Measurements from ENCODE around the gene DIABLO. TPM values are rescaled to one million over a fixed set of nuclear protein-coding genes. Genes with fewer than 3 reads are reported as not detected.

DIABLO gene
- polyA plus RNA-seq, 1 of the 3 experiments (the other 2 are of a cell fraction): 78.9 TPM

GRCh38 chr12:122201381-122201780 lies 24.5 kb downstream of the DIABLO start:
- H3K79me2 ChIP-seq (ENCODE audit: insufficient read depth): no peaks in the 10 kb centered on the region
- H3K27me3 ChIP-seq (ENCODE audit: insufficient read depth): no peaks in the 10 kb centered on the region
- TF ChIP-seq RFX5 (IDR thresholded peaks at IDR 0.05; ENCODE audit: low read length): no peak
- no peak for TF ChIP-seq TEAD4 (IDR thresholded peaks at IDR 0.05; ENCODE audit: borderline replicate concordance, insufficient read depth)
- no peak for TF ChIP-seq GATA2 (CRISPR knock-in tag; IDR thresholded peaks at IDR 0.05)
- TF ChIP-seq USF2 (IDR thresholded peaks at IDR 0.05; ENCODE audit: borderline replicate concordance, low read depth, low read length): no peak
- no peak for TF ChIP-seq REST (IDR thresholded peaks at IDR 0.05; ENCODE audit: low read depth, low read length)
- TF ChIP-seq FOXM1 (IDR thresholded peaks at IDR 0.05; ENCODE audit: low read depth): no peak
- ChIA-PET POLR2A (interaction anchor here (1.6 kb wide), 1 partner anchor 26 kb away, joined by 8 read pairs; no protein-coding TSS in a partner anchor), CTCF (interaction anchor here (0.7 to 5.7 kb wide), 9 partner anchors 10 to 271 kb away, joined by 3 to 30 read pairs (median 4); no protein-coding TSS in a partner anchor)
- no peaks in the 10 kb centered on the region for H4K20me1 ChIP-seq (ENCODE audit: insufficient read depth)
- H3K9me2 ChIP-seq: no peaks in the 10 kb centered on the region
- no peaks in the 10 kb centered on the region for H3K36me3 ChIP-seq (replicated peaks in 1 of 2; ENCODE audit: control insufficient read depth in 1 of 2, insufficient read depth in 2 of 2, low read length in 1 of 2)
- no peaks in the 10 kb centered on the region for H3K9me3 ChIP-seq
- H3K4me3 ChIP-seq (ENCODE audit: low read depth in 2 of 2, low read length in 1 of 2): no peak overlapping the region
- H2AFZ ChIP-seq (ENCODE audit: low read depth): no peak overlapping the region
- WGBS (ENCODE audit: low lambda C conversion rate): 99% methylated on average over 5 of the region's 5 CpGs
- H3K4me2 ChIP-seq: no peak overlapping the region
- no peak overlapping the region; a peak in 1 of 4 replicates for H3K27ac ChIP-seq (ENCODE audit: low read depth in 2 of 2, low read length in 1 of 2)
- no peak overlapping the region for H3K9ac ChIP-seq
- DNase-seq: no peak
- peaks cover 0 to 27% of the 10 kb centered on the region in 2 experiments; a peak in 2 of 4 replicates for H3K4me1 ChIP-seq (ENCODE audit: control insufficient read depth in 1 of 2, insufficient read depth in 2 of 2, low read depth in 1 of 2, low read length in 1 of 2)
- peaks cover 11% of the 10 kb centered on the region for H3F3A ChIP-seq (replicated peaks; ENCODE audit: insufficient read depth)

GRCh38 chr12:122200541-122201175 lies 25.2 kb downstream of the DIABLO start:
- Histone ChIP-seq H3K9me2 (no peaks in the 10 kb centered on the region), H3K9ac (no peak overlapping the region), H3K79me2 (ENCODE audit: insufficient read depth) (no peaks in the 10 kb centered on the region), H3K27me3 (ENCODE audit: insufficient read depth) (no peaks in the 10 kb centered on the region), H3K4me3 (ENCODE audit: low read depth in 2 of 2, low read length in 1 of 2) (no peak overlapping the region), H4K20me1 (ENCODE audit: insufficient read depth) (no peaks in the 10 kb centered on the region), H2AFZ (ENCODE audit: low read depth) (no peak overlapping the region), H3K27ac (ENCODE audit: low read depth in 2 of 2, low read length in 1 of 2) (no peak overlapping the region), H3K9me3 (no peaks in the 10 kb centered on the region; the same call in 1 of the 2 replicates), H3K4me2 (no peak overlapping the region), H3F3A (replicated peaks; ENCODE audit: insufficient read depth) (peaks cover 5% of the 10 kb centered on the region), H3K36me3 (replicated peaks in 1 of 2; ENCODE audit: control insufficient read depth in 1 of 2, insufficient read depth in 2 of 2, low read length in 1 of 2) (no peaks in the 10 kb centered on the region), H3K4me1 (ENCODE audit: control insufficient read depth in 1 of 2, insufficient read depth in 2 of 2, low read depth in 1 of 2, low read length in 1 of 2) (peaks cover 0 to 27% of the 10 kb centered on the region in 2 experiments; a peak in 2 of 4 replicates)
- ChIA-PET POLR2A (interaction anchor here (1.6 kb wide), 1 partner anchor 27 kb away, joined by 8 read pairs; no protein-coding TSS in a partner anchor), CTCF (interaction anchor here (1.5 to 3.3 kb wide), 2 partner anchors 9 to 11 kb away, joined by 4 to 30 read pairs; no protein-coding TSS in a partner anchor)
- peak; percentile 59 for DNase-seq
- WGBS (ENCODE audit: low lambda C conversion rate): 93% methylated on average over 7 of the region's 24 CpGs
- TF ChIP-seq CTCF (IDR thresholded peaks at IDR 0.05) (peak; percentile 14; the same call in 1 of the 2 replicates), RCOR1 (IDR thresholded peaks at IDR 0.05; ENCODE audit: low read length) (no peak)
